Endothelial cell (in vitro differentiated cells): ENCODE measurements around the gene PPFIBP2. TPM values are rescaled to one million over a fixed set of nuclear protein-coding genes. Genes with fewer than 3 reads are reported as not detected.

Experiments used
- DNase-seq: peaks from one replicate; pipeline ENCODE4 v3.0.0; 2021; ENCODE audit warnings: low spot score
- H3K27ac Mint-ChIP-seq: one replicate; pipeline ENCODE4 v1.8.0; 2021; ENCODE audit warnings: mixed read lengths, inconsistent platforms; ENCODE audit not compliant: unreplicated experiment
- H3K27me3 Mint-ChIP-seq: one replicate; pipeline ENCODE4 v1.8.0; 2021; ENCODE audit warnings: mild to moderate bottlenecking, moderate library complexity, mixed read lengths, inconsistent platforms; ENCODE audit not compliant: unreplicated experiment
- H3K36me3 Mint-ChIP-seq: one replicate; pipeline ENCODE4 v1.8.0; 2021; ENCODE audit warnings: mild to moderate bottlenecking, low read depth, mixed read lengths, inconsistent platforms; ENCODE audit not compliant: unreplicated experiment
- H3K4me1 Mint-ChIP-seq: one replicate; pipeline ENCODE4 v1.8.0; 2021; ENCODE audit warnings: mild to moderate bottlenecking, mixed read lengths, inconsistent platforms; ENCODE audit not compliant: unreplicated experiment
- H3K4me3 Mint-ChIP-seq: one replicate; pipeline ENCODE4 v1.8.0; 2021; ENCODE audit warnings: mild to moderate bottlenecking, mixed read lengths, inconsistent platforms; ENCODE audit not compliant: unreplicated experiment
- H3K9me3 Mint-ChIP-seq: one replicate; pipeline ENCODE4 v1.8.0; 2021; ENCODE audit warnings: mixed read lengths, inconsistent platforms; ENCODE audit not compliant: unreplicated experiment
- CTCF ChIP-seq: fragments of 200-600 bp; sonication (generic); IDR thresholded peaks from one replicate; pipeline ENCODE4 v1.5.0; 2021; ENCODE audit warnings: antibody characterized with exemption; ENCODE audit not compliant: unreplicated experiment
- total RNA-seq: library from RNA; stranded (reverse); fragmentation: NEBNext Ultra II Directional; extraction: Animal tissue kit (Norgen Biotek cat#: 25700); gene quantifications from one replicate; pipeline ENCODE4 v1.2.1, GENCODE V29; 2021; ENCODE audit not compliant: unreplicated experiment

Gene PPFIBP2
- total RNA-seq, 1 donor from 2014 or later = 7.3 TPM

- no peak for TF ChIP-seq CTCF
- no peak for DNase-seq
- Mint-ChIP-seq H3K27me3 (peaks cover 12% of the 10 kb centered on the region), H3K4me1 (no peaks in the 10 kb centered on the region), H3K36me3 (no peaks in the 10 kb centered on the region), H3K9me3 (no peaks in the 10 kb centered on the region), H3K4me3 (no peak overlapping the region), H3K27ac (no peak overlapping the region)
These were observed 9.8 kb downstream of the PPFIBP2 start for GRCh38 chr11:7523416-7524210.

- TF ChIP-seq CTCF = no peak
- no peaks in the 10 kb centered on the region for H3K4me1 Mint-ChIP-seq
- DNase-seq = no peak
- peaks cover 8% of the 10 kb centered on the region for H3K27me3 Mint-ChIP-seq
- no peak overlapping the region for H3K27ac Mint-ChIP-seq
- no peaks in the 10 kb centered on the region for H3K9me3 Mint-ChIP-seq
- no peak overlapping the region for H3K4me3 Mint-ChIP-seq
- H3K36me3 Mint-ChIP-seq = no peaks in the 10 kb centered on the region
These were observed 10.8 kb downstream of the PPFIBP2 start for GRCh38 chr11:7524462-7525235.

GRCh38 chr11:7525424-7525823 is 11.6 kb downstream of the PPFIBP2 start:
- Mint-ChIP-seq H3K9me3 (no peaks in the 10 kb centered on the region), H3K4me3 (no peak overlapping the region), H3K4me1 (no peaks in the 10 kb centered on the region), H3K36me3 (no peaks in the 10 kb centered on the region), H3K27me3 (peaks cover 5% of the 10 kb centered on the region), H3K27ac (no peak overlapping the region)
- DNase-seq = no peak
- TF ChIP-seq CTCF = no peak

GRCh38 chr11:7527029-7527428 is 13.2 kb downstream of the PPFIBP2 start:
- Mint-ChIP-seq H3K4me3 (no peak overlapping the region), H3K27me3 (peaks cover 7% of the 10 kb centered on the region), H3K9me3 (no peaks in the 10 kb centered on the region), H3K36me3 (no peaks in the 10 kb centered on the region), H3K4me1 (no peaks in the 10 kb centered on the region), H3K27ac (no peak overlapping the region)
- no peak for TF ChIP-seq CTCF
- DNase-seq = no peak

GRCh38 chr11:7528514-7529049 is 14.8 kb downstream of the PPFIBP2 start:
- H3K27me3 Mint-ChIP-seq = peaks cover 7% of the 10 kb centered on the region
- no peak for DNase-seq
- TF ChIP-seq CTCF = no peak
- H3K4me3 Mint-ChIP-seq = no peak overlapping the region
- H3K27ac Mint-ChIP-seq = no peak overlapping the region
- H3K9me3 Mint-ChIP-seq = no peaks in the 10 kb centered on the region
- no peaks in the 10 kb centered on the region for H3K36me3 Mint-ChIP-seq
- H3K4me1 Mint-ChIP-seq = no peaks in the 10 kb centered on the region
